Adrenal gland (tissue), 5 donors: Measurements from ENCODE around the gene MOB1A.

Source experiments
- POLR2A ChIP-seq, 2 donors: fragments of 450-650 bp; IDR thresholded peaks; one replicate each; pipeline ENCODE4 v1.6.1; 2017; ENCODE audit warnings: antibody characterized with exemption in 2 of 2, mild to moderate bottlenecking in 2 of 2, moderate library complexity in 1 of 2
- TF ChIP-seq, protein P1 (sequence below), 6 experiments: fragments of 450-650 bp in 4 of 6; fragments of 200-600 bp in 2 of 6; sonication (generic) in 1 of 6; IDR thresholded peaks; 1 replicate in 5 of 6; 2 replicates in 1 of 6; pipeline versions ENCODE4 v1.5.1 to v1.8.0; 2016 to 2021; ENCODE audit warnings: antibody characterized with exemption in 6 of 6, mild to moderate bottlenecking in 2 of 6, moderate library complexity in 1 of 6
- donor health status: DM: no; HTN: no; CAD: no.

DNA sequence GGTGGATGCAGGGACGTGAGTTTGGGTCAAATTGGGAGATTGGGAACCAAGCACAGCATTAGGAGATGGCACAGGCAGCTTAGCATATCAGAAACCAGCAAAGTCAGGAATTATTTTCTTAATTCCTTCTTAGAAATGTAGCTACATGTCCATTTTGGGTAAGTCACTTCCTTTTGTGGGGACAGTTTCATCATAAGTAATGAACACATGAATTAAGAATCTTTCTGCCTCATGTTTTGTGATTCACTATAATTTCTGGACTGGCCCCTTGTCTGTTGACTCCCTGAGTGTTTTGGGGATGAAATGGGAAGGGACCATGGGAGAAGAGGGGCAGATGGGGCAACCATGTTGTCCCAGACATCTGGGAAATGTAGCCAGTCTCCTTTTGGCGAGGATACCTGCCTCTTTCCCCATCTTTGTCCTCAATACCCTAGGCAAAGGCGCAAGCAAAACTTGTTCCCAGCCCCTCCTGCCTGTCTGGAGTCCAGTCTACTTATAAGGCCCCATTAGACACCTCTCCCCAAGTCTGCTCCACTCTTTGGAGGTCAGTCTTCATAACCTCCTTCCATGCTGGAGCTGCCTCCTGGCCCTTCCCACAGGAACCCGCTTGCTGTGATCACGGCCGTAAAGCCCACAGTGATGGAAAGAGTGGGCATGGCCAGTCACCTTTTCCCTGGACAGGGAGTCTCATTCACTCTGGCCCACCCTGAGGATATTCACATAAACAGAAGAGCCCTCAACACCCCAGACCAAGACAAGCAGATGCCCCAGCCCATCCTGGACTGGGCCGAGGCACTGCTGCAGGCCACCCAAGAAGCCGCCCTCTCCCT lies 45.5 kb upstream of the MOB1A start:
- TF ChIP-seq, protein P1, sequence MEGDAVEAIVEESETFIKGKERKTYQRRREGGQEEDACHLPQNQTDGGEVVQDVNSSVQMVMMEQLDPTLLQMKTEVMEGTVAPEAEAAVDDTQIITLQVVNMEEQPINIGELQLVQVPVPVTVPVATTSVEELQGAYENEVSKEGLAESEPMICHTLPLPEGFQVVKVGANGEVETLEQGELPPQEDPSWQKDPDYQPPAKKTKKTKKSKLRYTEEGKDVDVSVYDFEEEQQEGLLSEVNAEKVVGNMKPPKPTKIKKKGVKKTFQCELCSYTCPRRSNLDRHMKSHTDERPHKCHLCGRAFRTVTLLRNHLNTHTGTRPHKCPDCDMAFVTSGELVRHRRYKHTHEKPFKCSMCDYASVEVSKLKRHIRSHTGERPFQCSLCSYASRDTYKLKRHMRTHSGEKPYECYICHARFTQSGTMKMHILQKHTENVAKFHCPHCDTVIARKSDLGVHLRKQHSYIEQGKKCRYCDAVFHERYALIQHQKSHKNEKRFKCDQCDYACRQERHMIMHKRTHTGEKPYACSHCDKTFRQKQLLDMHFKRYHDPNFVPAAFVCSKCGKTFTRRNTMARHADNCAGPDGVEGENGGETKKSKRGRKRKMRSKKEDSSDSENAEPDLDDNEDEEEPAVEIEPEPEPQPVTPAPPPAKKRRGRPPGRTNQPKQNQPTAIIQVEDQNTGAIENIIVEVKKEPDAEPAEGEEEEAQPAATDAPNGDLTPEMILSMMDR (IDR thresholded peaks at IDR 0.05), result no peak
- TF ChIP-seq POLR2A (IDR thresholded peaks at IDR 0.05), result no peak
